Heart left ventricle (tissue), 16 donors: ENCODE data around the gene NUP54. TPM values are rescaled to one million over a fixed set of nuclear protein-coding genes. Genes with fewer than 3 reads are reported as not detected.

ENCODE experiments used
- ATAC-seq, 4 donors: fragments of 200-7000 bp; cut with Tn5 transposase; one replicate each; pipeline ENCODE4 v1.9.1; 2020 to 2022; ENCODE audit warnings: moderate library complexity in 4 of 4, mild to moderate bottlenecking in 3 of 4, moderate number of reproducible peaks in 1 of 4
- DNase-seq, 5 donors: peaks; one replicate each; pipeline ENCODE4 v3.0.0-alpha.2; 2020
- H3K27ac ChIP-seq, 12 donors: fragments of 200-600 bp; sonication (generic) in 4 of 12; one replicate each; pipeline versions ENCODE4 v1.5.0 to v1.8.0; 2016 to 2022; ENCODE audit warnings: mild to moderate bottlenecking in 2 of 12
- H3K27me3 ChIP-seq, 9 donors: fragments of 200-600 bp; sonication (generic) in 2 of 9; one replicate each; pipeline versions ENCODE4 v1.5.1 to v1.8.0; 2016 to 2022; ENCODE audit warnings: mild to moderate bottlenecking in 3 of 9
- H3K36me3 ChIP-seq, 9 donors: fragments of 200-600 bp; sonication (generic) in 2 of 9; one replicate each; pipeline versions ENCODE4 v1.5.0 to v1.8.0; 2018 to 2022; ENCODE audit warnings: mild to moderate bottlenecking in 2 of 9
- H3K4me1 ChIP-seq, 12 donors: fragments of 200-600 bp; sonication (generic) in 4 of 12; one replicate each; pipeline versions ENCODE4 v1.5.0 to v1.8.0; 2016 to 2022; ENCODE audit warnings: mild to moderate bottlenecking in 3 of 12
- H3K4me3 ChIP-seq, 12 donors: fragments of 200-600 bp; sonication (generic) in 4 of 12; one replicate each; pipeline versions ENCODE4 v1.5.0 to v1.8.0; 2017 to 2022; ENCODE audit warnings: mild to moderate bottlenecking in 9 of 12, moderate library complexity in 4 of 12
- H3K9me3 ChIP-seq, 12 donors: fragments of 200-600 bp; sonication (generic) in 4 of 12; one replicate each; pipeline versions ENCODE4 v1.5.0 to v1.8.0; 2016 to 2022; ENCODE audit warnings: mild to moderate bottlenecking in 1 of 12
- POLR2A ChIP-seq, 2 donors: fragments of 450-650 bp; IDR thresholded peaks; one replicate each; pipeline ENCODE4 v1.6.1; 2017; ENCODE audit warnings: antibody characterized with exemption in 2 of 2, mild to moderate bottlenecking in 2 of 2, moderate library complexity in 2 of 2
- WGBS, 4 donors: extraction: QIAGEN DNeasy Blood & Tissue Kit in 2 of 4; methylation state at CpG; one replicate each; pipeline versions ENCODE4 v1.1.5 to v1.1.7; 2013 to 2018; 5-methylcytosine and 5-hydroxymethylcytosine counted together
- intact Hi-C, 10 donors: fragments of 100-400 bp; cut with DNase I; formaldehyde crosslinking; loops; one replicate each; pipeline versions ENCODE4 v1.11.1 to v1.14.2; 2022
- polyA plus RNA-seq, 2 donors: library from polyadenylated mRNA; stranded (reverse); fragments of 200-250 nt; gene quantifications; one replicate each; pipeline ENCODE4 v1.2.3, GENCODE V29; 2013
- total RNA-seq, 9 donors: library from RNA; depleted of rRNA in 2 of 9; stranded (reverse); fragments of >200 nt in 2 of 9; fragmentation: NEBNext Ultra II Directional in 3 of 9; extraction: Animal tissue kit (Norgen Biotek cat#: 25700) in 3 of 9; gene quantifications; one replicate each; pipeline versions ENCODE4 v1.1.0 to v1.2.4, GENCODE V29; 2016 to 2023
- TF ChIP-seq, protein P1 (sequence below), 12 donors: fragments of 200-600 bp; sonication (generic) in 4 of 12; IDR thresholded peaks; one replicate each; pipeline versions ENCODE4 v1.5.0 to v1.8.0; 2018 to 2022; ENCODE audit warnings: antibody characterized with exemption in 12 of 12, mild to moderate bottlenecking in 5 of 12
- donor health status: ischemic (EF 13 %, LVEDD 7.1; RV severe dilation, severe dysfunction).
- donor health status: healthy with polysubstance abuse.
- donor health status: DM: no; HTN: yes; CAD: no.
- donor health status: DM: no; HTN: no; CAD: no.
- donor health status: ischemic (EF 25% LVEDD 6.9; RV normal size, moderate dysfunction).
- donor health status: ischemic (EF 25% LVEDD 5.7; RV mildly dilated, moderate dysfunction).
- donor health status: healthy.
- donor health status: DM: yes; HTN: yes; CAD: no.
- donor health status: ischemic (EF 35%, LVEDD 5.7; RV mildly dilated, moderate dysfunction).
- donor health status: nonischemic (EF 11% LVEDD 7.7; RV severe dilation, severe dysfunction).
- donor health status: DM: yes; HTN: yes; CAD: no.
- donor health status: PGD.
- donor health status: ischemic (EF 29% LVEDD 5.4; RV normal size, mild dysfunction).
- donor health status: nonischemic (EF 23%, LVEDD 6.1; RV moderate dilation, normal function).

Gene NUP54
- total and polyA plus RNA-seq, 11 donors = 10.7 to 26.7 (median 17.3) TPM

DNA sequence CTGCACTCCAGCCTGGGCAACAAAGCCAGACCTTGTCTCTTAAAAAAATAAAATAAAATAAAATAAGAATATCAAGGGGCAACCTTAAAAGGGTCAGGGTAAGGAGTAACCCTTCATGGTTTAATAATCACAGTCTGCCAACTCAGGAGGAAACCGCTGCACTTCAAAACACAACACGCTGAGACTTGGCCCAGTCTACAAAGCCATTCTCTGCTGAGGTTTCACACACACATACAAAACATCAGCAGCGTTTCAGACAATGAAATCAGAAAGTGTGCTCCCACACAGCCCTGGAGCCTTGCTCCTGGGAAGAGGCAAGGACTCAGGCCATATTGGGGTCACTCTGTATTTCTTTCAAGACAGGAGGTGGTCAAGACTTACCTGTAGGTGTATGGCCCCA is 47.1 kb upstream of the NUP54 start:
- ATAC-seq (no peak), DNase-seq (no peak)
- Histone ChIP-seq H3K36me3 (peaks cover 0 to 50% (median 34%) of the 10 kb centered on the region in 9 donors), H3K27ac (peak overlapping the region in 3 of 12 donors; percentile 64 to 91 (median 84)), H3K9me3 (peaks cover 0 to 9% (median 0%) of the 10 kb centered on the region in 12 donors), H3K4me1 (peaks cover 26 to 85% (median 58%) of the 10 kb centered on the region in 12 donors), H3K27me3 (no peaks in the 10 kb centered on the region), H3K4me3 (no peak overlapping the region)
- no peak for TF ChIP-seq POLR2A (IDR thresholded peaks at IDR 0.05)
- WGBS, 4 donors = 60 to 84% (median 68%) methylated on average over 3 of the region's 3 CpGs
- intact Hi-C loops = loop anchor here in 1 of 10 donors (10.0 kb wide), 1 partner anchor 809 kb away; no protein-coding TSS in a partner anchor

DNA sequence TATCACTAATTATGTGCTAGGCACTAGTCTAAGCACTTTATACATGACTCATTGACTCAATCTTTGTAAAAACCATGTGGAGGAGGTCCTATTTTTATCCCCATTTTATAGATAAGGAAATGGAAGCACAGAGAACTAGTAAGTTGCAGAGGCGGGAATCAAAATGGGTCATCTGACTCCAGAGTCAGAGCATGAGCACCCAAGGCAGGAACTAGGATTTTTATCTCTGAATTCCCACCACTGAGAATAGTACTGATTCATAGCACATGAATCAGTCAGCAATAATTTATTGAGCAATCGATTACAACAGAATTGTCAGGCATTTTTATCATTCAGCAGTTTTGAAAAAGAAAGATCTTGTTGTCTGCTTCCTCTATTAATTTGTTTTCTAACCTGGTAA is 46.1 kb upstream of the NUP54 start:
- no peak for DNase-seq
- Histone ChIP-seq H3K4me3 (no peak overlapping the region), H3K36me3 (peaks cover 0 to 55% (median 34%) of the 10 kb centered on the region in 9 donors), H3K27me3 (no peaks in the 10 kb centered on the region), H3K27ac (peak overlapping the region in 8 of 12 donors; percentile 6 to 91 (median 52)), H3K9me3 (peaks cover 0 to 9% (median 0%) of the 10 kb centered on the region in 12 donors), H3K4me1 (peaks cover 26 to 75% (median 49%) of the 10 kb centered on the region in 12 donors)
- intact Hi-C loops = loop anchor here in 2 of 10 donors (5.0 to 10.0 kb wide), 2 partner anchors 113 to 810 kb away; partner anchors contain the start of gene STBD1 (in 1 of the 2)
- 34 to 48% (median 40%) methylated on average over 2 of the region's 2 CpGs for WGBS, 4 donors
- TF ChIP-seq POLR2A (IDR thresholded peaks at IDR 0.05) = no peak
- TF ChIP-seq, protein P1, sequence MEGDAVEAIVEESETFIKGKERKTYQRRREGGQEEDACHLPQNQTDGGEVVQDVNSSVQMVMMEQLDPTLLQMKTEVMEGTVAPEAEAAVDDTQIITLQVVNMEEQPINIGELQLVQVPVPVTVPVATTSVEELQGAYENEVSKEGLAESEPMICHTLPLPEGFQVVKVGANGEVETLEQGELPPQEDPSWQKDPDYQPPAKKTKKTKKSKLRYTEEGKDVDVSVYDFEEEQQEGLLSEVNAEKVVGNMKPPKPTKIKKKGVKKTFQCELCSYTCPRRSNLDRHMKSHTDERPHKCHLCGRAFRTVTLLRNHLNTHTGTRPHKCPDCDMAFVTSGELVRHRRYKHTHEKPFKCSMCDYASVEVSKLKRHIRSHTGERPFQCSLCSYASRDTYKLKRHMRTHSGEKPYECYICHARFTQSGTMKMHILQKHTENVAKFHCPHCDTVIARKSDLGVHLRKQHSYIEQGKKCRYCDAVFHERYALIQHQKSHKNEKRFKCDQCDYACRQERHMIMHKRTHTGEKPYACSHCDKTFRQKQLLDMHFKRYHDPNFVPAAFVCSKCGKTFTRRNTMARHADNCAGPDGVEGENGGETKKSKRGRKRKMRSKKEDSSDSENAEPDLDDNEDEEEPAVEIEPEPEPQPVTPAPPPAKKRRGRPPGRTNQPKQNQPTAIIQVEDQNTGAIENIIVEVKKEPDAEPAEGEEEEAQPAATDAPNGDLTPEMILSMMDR (IDR thresholded peaks at IDR 0.05) = no peak
- ATAC-seq = peak; percentile 21 to 86 (median 51)

DNA sequence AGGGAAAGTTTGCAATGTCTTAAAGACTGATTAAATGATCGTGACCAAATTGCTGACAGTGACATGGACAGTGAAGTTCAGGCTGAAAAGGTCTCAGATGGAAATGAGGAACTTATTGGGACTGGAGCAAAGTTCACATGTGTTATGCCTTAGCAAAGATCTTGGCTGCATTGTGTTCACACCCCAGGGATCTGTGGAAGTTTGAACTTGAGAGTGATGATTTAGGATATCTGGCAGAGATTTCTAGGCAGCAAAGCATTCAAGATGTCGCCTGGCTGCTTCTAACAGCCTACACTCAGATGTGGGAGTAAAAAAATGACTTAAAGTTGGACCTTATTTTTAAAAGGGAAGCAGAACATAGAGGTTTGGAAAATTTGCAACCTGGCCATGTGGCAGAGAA is 44.0 kb upstream of the NUP54 start:
- Histone ChIP-seq H3K4me3 (no peak overlapping the region), H3K4me1 (peaks cover 12 to 58% (median 28%) of the 10 kb centered on the region in 12 donors), H3K27ac (peak overlapping the region in 1 of 12 donors; percentile 91), H3K36me3 (peaks cover 0 to 60% (median 34%) of the 10 kb centered on the region in 9 donors), H3K27me3 (no peaks in the 10 kb centered on the region), H3K9me3 (peaks cover 0 to 9% (median 0%) of the 10 kb centered on the region in 12 donors)
- intact Hi-C loops = loop anchor here in 2 of 10 donors (5.0 to 10.0 kb wide), 2 partner anchors 115 to 813 kb away; partner anchors contain the start of gene STBD1 (in 1 of the 2)
- no peak for DNase-seq
- WGBS, 4 donors = 77 to 93% (median 85%) methylated on average over 2 of the region's 2 CpGs
- ATAC-seq = no peak
- TF ChIP-seq POLR2A (IDR thresholded peaks at IDR 0.05) = no peak
- TF ChIP-seq, protein P1 (IDR thresholded peaks at IDR 0.05) = no peak

DNA sequence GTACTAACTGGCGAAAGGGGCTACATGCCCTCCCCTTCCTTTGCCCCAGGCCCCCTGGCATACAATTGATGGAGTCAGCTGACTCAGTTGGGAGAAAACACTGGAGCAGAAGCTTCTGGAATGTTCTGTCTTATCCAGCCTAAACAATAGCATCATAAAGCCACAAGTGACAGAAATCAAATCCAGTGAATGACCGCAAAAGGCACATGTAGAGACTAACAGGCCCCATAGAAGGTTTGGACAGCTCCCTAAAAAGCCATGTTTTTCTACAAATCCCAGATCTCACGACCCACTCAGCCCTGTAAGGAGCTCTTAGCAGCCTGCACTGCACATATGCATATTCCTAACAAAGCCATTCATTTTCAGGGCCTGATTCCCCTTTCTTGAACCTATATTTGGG is 40.4 kb upstream of the NUP54 start:
- H3K4me1 ChIP-seq = peaks cover 0 to 33% (median 8%) of the 10 kb centered on the region in 12 donors
- DNase-seq (no peak), ATAC-seq (no peak)
- WGBS, 4 donors = 78 to 91% (median 86%) methylated on average over 3 of the region's 3 CpGs
- peaks cover 0 to 62% (median 31%) of the 10 kb centered on the region in 9 donors for H3K36me3 ChIP-seq
- TF ChIP-seq, protein P1 (IDR thresholded peaks at IDR 0.05) = no peak
- no peak for TF ChIP-seq POLR2A (IDR thresholded peaks at IDR 0.05)
- H3K4me3 ChIP-seq = no peak overlapping the region
- no peak overlapping the region for H3K27ac ChIP-seq
- H3K27me3 ChIP-seq = no peaks in the 10 kb centered on the region
- intact Hi-C loops = loop anchor here in 7 of 10 donors (5.0 to 10.0 kb wide), 7 partner anchors 56 to 314 kb away; partner anchors contain the start of genes FAM47E (in 4 of the 7), SHROOM3 (in 1 of the 7) and STBD1 (in 1 of the 7)
- H3K9me3 ChIP-seq = peaks cover 0 to 9% (median 0%) of the 10 kb centered on the region in 12 donors
